ENCODE results near the gene GPR39. TPM values are rescaled to one million over a fixed set of nuclear protein-coding genes. Genes with fewer than 3 reads are reported as not detected.

GPR39 gene
- total RNA-seq, 1 experiment from 2014 or later: 0.44 TPM

- in situ Hi-C loops (cut with HindIII; ENCODE audit: low sequenced_read_pairs): no loop called here
- no peak for DNase-seq (ENCODE audit: low spot score)
Observed at GRCh38 chr2:132645722-132646539, 229.3 kb downstream of the GPR39 start.

- DNase-seq (ENCODE audit: low spot score): no peak
- in situ Hi-C loops (cut with HindIII; ENCODE audit: low sequenced_read_pairs): no loop called here
Observed at GRCh38 chr2:132646540-132647108, 230.0 kb downstream of the GPR39 start.

GRCh38 chr2:132651115-132652045 lies 234.8 kb downstream of the GPR39 start:
- in situ Hi-C loops (cut with HindIII; ENCODE audit: low sequenced_read_pairs): no loop called here
- peak; percentile 16 for DNase-seq (ENCODE audit: low spot score)

- no peak for DNase-seq (ENCODE audit: low spot score)
- in situ Hi-C loops (cut with HindIII; ENCODE audit: low sequenced_read_pairs): no loop called here
Observed at GRCh38 chr2:132652474-132652873, 235.9 kb downstream of the GPR39 start.

- in situ Hi-C loops (cut with HindIII; ENCODE audit: low sequenced_read_pairs): no loop called here
- no peak for DNase-seq (ENCODE audit: low spot score)
Observed at GRCh38 chr2:132654335-132654734, 237.7 kb downstream of the GPR39 start.

- in situ Hi-C loops (cut with HindIII; ENCODE audit: low sequenced_read_pairs): no loop called here
- DNase-seq (ENCODE audit: low spot score): no peak
Observed at GRCh38 chr2:132654968-132655367, 238.4 kb downstream of the GPR39 start.

GRCh38 chr2:132656266-132656975 lies 239.8 kb downstream of the GPR39 start:
- DNase-seq (ENCODE audit: low spot score): no peak
- in situ Hi-C loops (cut with HindIII; ENCODE audit: low sequenced_read_pairs): no loop called here

- in situ Hi-C loops (cut with HindIII; ENCODE audit: low sequenced_read_pairs): no loop called here
- DNase-seq (ENCODE audit: low spot score): no peak
Observed at GRCh38 chr2:132659331-132659730, 242.7 kb downstream of the GPR39 start.

GRCh38 chr2:132662732-132663131 lies 246.1 kb downstream of the GPR39 start:
- in situ Hi-C loops (cut with HindIII; ENCODE audit: low sequenced_read_pairs): no loop called here
- DNase-seq (ENCODE audit: low spot score): no peak

GRCh38 chr2:132664096-132664495 lies 247.5 kb downstream of the GPR39 start:
- DNase-seq (ENCODE audit: low spot score): no peak
- in situ Hi-C loops (cut with HindIII; ENCODE audit: low sequenced_read_pairs): no loop called here

- no peak for DNase-seq (ENCODE audit: low spot score)
- in situ Hi-C loops (cut with HindIII; ENCODE audit: low sequenced_read_pairs): no loop called here
Observed at GRCh38 chr2:132665401-132666140, 249.0 kb downstream of the GPR39 start.

GRCh38 chr2:132667706-132668105 lies 251.1 kb downstream of the GPR39 start:
- in situ Hi-C loops (cut with HindIII; ENCODE audit: low sequenced_read_pairs): no loop called here
- DNase-seq (ENCODE audit: low spot score): no peak

GRCh38 chr2:132668189-132668823 lies 251.7 kb downstream of the GPR39 start:
- in situ Hi-C loops (cut with HindIII; ENCODE audit: low sequenced_read_pairs): no loop called here
- no peak for DNase-seq (ENCODE audit: low spot score)

- in situ Hi-C loops (cut with HindIII; ENCODE audit: low sequenced_read_pairs): no loop called here
- no peak for DNase-seq (ENCODE audit: low spot score)
Observed at GRCh38 chr2:132668987-132669907, 252.6 kb downstream of the GPR39 start.

- in situ Hi-C loops (cut with HindIII; ENCODE audit: low sequenced_read_pairs): no loop called here
- DNase-seq (ENCODE audit: low spot score): no peak
Observed at GRCh38 chr2:132669908-132670495, 253.4 kb downstream of the GPR39 start, which contains the start of gene LYPD1. TSS of gene LYPD1 (minus strand) at chr2:132670205. CDS start at chr2:132669932, 273 bp downstream.

- no peak for DNase-seq (ENCODE audit: low spot score)
- in situ Hi-C loops (cut with HindIII; ENCODE audit: low sequenced_read_pairs): no loop called here
Observed at GRCh38 chr2:132670496-132671150, 254.0 kb downstream of the GPR39 start.

Measured in G401 (cell line).